Posterior vena cava (tissue), 2 donors: ENCODE results near the gene CEP85L. TPM values are rescaled to one million over a fixed set of nuclear protein-coding genes. Genes with fewer than 3 reads are reported as not detected.

Source experiments
- total RNA-seq, 2 donors: library from RNA; stranded (reverse); fragmentation: NEBNext Ultra II Directional; extraction: Animal tissue kit (Norgen Biotek cat#: 25700); gene quantifications; one replicate each; pipeline ENCODE4 v1.2.1, GENCODE V29; 2021
- donor health status: DM: yes; HTN: yes; CAD: no.
- donor health status: DM: yes; HTN: yes; CAD: no.

CEP85L gene
- total RNA-seq, 2 donors from 2014 or later: 14.0 to 15.4 TPM

Other genes with a start within 250 kb of the CEP85L start
- 100 to 1,000 TPM; 234 to 277 TPM for gene PLN, start 103.3 kb downstream of the CEP85L start, total RNA-seq
- 10 to 100 TPM; 15.2 to 18.0 TPM for gene ASF1A, start 242.6 kb upstream of the CEP85L start, total RNA-seq